Measurements from ENCODE around the gene AKR1C1.
A peak's percentile ranks its signal among the peaks of the same experiment; 100 is the strongest.
"Not testable (repeated sequence)": the region's sequence is repeated elsewhere in the genome, so short reads cannot be mapped to it uniquely, and the experiment has no call there.

The AKR1C1 gene

DNA sequence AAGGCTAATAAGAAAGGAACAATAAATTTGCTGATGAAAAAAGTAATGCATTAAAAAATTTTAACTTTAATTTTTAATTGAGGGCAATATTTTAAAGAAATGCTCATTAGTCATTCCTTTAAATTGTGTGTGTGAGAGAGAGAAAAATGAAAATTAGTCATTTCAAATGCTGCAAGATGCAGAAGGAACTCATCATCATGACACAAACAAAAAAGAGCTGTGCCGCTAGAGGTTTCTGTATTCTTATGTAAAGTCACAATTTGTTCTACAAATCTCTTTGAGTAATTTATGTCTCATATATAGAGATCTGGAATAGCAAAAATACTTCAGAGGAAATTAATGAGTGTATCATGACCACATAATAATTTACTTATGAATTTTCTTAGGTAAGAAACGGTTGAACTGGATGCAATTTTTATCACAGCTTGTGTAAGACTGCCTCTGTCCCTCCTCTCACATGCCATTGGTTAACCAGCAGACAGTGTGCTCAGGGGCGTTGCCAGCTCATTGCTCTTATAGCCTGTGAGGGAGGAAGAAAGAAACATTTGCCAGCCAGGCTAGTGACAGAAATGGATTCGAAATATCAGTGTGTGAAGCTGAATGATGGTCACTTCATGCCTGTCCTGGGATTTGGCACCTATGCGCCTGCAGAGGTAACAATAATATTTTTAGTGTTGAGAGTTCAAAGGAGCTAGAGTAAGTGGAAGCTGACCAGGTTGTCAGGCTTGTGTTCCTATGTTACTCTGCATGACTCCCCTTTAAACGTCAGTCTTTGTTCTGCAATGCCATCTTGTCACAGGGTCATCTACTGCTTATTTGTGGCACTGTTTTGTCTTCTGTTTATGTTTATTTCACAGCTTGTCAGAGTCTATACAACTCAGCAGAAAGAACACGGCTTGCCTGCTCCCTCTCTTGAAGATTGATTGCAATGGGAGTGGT lies at the start of gene AKR1C1:
AKR1C1 (plus strand) TSS at position 540 of the 939 bp plus-strand sequence; CDS start at position 570, 30 bp downstream.
- peak; percentile 46 for ATAC-seq
- not testable (repeated sequence) for H3K36me3 Mint-ChIP-seq; H3K27ac Mint-ChIP-seq; H3K4me1 Mint-ChIP-seq; H3K9me3 Mint-ChIP-seq; H3K4me3 Mint-ChIP-seq; DNase-seq (ENCODE audit: low spot score in 2 of 2)

DNA sequence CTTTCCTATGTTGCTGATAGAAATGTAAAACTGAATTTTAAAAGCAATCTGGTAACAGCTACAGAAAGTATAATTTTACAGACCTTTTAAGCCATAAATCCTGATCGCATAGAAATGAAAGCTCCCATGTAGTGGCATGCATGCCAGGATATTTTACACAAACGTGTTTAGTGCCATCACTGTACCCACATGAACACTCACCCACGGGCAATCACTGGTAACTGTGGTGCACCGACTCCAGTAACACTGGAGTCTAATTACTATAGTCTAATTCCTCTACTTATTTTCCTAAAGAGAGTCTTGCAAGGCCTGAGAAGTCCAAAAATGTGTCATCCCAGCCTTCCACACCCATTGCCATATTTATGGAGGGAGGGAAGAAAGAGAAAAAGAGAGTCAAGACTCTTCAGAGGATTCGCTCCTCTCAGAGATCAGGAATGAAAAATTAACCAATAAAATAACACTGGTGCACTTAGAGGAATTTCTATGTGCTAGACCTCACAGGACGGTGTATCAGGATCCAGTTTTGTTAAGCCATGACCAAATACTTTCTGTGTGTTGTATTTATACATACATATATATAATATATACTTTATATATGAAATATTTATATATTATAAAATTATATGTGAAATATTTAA lies 48.9 kb upstream of the AKR1C1 start:
- no peaks in the 10 kb centered on the region for H3K36me3 Mint-ChIP-seq
- ATAC-seq, result no peak
- no peaks in the 10 kb centered on the region for H3K9me3 Mint-ChIP-seq
- no peak for DNase-seq (ENCODE audit: low spot score in 2 of 2)
- no peaks in the 10 kb centered on the region for H3K4me1 Mint-ChIP-seq
- no peak overlapping the region for H3K27ac Mint-ChIP-seq
- no peak overlapping the region for H3K4me3 Mint-ChIP-seq

DNA sequence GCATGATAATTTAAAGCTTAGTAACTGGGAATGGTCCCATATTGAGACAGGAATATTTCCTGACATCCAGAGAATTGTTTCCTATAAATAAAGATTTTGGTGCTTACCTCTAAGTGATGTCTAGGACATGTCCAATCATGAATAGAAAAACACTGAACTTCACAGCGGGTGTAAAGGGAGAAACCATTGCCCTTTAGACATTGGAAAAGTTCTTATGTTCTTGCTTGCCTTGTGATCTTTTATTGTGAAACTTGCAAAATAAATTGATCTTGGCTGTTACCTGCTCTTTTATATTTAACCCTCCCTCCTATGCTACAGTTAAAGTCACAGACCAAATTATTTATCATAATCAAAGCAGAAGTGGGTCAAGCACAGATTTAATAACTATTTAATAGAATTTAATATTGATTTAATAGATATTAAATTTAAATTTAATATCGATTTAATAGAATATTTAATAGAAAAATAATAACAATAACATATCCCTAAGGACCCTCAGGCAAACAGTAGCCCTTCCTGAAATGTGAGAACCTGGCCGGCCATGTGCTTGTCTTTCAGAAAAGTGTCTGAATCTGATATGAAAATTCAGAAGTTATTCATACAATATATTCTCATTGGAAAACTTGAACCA lies 47.0 kb upstream of the AKR1C1 start:
- no peak for DNase-seq (ENCODE audit: low spot score in 2 of 2)
- H3K4me1 Mint-ChIP-seq, result no peaks in the 10 kb centered on the region
- no peaks in the 10 kb centered on the region for H3K9me3 Mint-ChIP-seq
- no peak overlapping the region for H3K27ac Mint-ChIP-seq
- no peaks in the 10 kb centered on the region for H3K36me3 Mint-ChIP-seq
- no peak for ATAC-seq
- H3K4me3 Mint-ChIP-seq, result no peak overlapping the region

DNA sequence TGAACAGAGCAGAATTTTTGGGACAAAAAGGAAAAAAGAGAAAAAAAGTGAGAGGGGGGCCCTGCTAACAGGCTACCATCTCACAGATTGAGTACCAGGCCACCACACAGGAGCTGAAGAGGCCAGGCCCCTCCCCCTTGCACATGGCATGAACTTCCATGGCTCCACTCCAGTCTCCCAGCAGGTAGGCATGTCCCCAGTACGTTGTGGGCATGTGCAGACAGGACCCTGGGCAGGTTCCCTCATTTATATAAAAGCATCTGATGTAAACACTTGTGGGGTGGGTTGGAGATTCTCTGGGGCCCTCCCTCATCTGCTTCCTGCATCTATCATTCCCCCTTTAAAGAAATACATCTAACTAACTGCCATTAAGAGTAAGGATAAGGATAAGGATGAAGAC lies 45.0 kb upstream of the AKR1C1 start:
- no peak for DNase-seq (ENCODE audit: low spot score in 2 of 2)
- Mint-ChIP-seq H3K36me3 (no peaks in the 10 kb centered on the region), H3K4me1 (no peaks in the 10 kb centered on the region), H3K4me3 (no peak overlapping the region), H3K9me3 (no peaks in the 10 kb centered on the region), H3K27ac (no peak overlapping the region)
- no peak for ATAC-seq

DNA sequence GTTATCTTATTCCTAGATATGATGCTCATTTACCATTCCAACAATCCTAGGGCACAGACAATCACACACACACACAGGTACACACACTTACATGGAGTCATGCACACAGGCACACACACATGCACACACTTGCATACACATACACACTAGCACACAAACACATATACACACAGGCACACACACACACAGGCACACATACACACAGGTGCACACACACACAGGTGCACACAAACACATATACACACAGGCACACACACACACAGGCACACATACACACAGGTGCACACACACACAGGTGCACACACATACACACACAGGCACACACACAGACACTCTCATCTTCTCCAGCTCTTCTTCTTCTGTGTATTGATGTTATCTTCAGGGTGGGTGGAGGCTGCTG lies 38.7 kb upstream of the AKR1C1 start:
- not testable (repeated sequence) for H3K27ac Mint-ChIP-seq, ATAC-seq, H3K4me3 Mint-ChIP-seq

DNA sequence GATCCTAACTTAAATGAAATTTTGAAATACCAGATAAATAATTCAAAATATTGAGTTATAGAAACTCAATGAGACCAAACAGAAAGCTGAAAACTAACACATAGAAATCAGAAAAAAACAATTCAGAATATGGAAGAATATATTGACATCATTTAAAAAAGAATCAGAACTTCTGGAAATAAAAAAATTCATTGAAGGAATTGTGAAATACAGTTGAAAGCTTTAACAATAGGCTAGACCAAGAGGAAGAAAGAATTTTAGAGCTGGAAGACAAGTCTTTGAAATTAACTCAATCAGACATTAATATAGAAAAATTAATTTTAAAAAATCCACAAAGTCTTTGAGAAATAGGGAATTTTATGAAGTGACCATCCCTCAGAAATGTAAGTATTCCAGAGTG lies 36.8 kb upstream of the AKR1C1 start:
- ATAC-seq, result no peak
- Mint-ChIP-seq H3K9me3 (peaks cover 11% of the 10 kb centered on the region), H3K4me1 (no peaks in the 10 kb centered on the region), H3K27ac (no peak overlapping the region), H3K36me3 (no peaks in the 10 kb centered on the region), H3K4me3 (no peak overlapping the region)
- DNase-seq (ENCODE audit: low spot score in 2 of 2), result no peak

More for the DNA sequence above, 38.7 kb upstream of the AKR1C1 start:
- not testable (repeated sequence) for H3K4me1 Mint-ChIP-seq; H3K36me3 Mint-ChIP-seq; DNase-seq (ENCODE audit: low spot score in 2 of 2)
- H3K9me3 Mint-ChIP-seq, result peaks cover 11% of the 10 kb centered on the region

DNA sequence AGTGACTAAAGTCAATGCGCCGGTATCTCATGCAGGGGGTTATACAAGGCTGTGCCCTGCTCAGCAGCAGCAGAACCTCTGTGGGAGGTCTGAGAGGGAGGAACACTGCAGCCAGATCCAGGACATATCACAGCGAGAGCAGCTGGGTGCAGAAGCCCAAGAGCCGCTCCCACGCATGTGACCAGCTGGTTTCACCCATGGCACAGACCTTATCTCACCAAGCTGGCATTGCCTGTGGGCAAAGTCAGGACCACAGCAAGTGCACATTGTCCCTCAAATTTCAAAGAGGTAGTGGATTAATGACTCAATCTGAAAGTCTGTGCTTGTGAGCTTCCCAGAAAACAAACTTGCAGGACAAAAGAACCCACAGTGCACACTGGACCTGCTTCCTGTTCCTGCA lies 31.6 kb upstream of the AKR1C1 start:
- no peak overlapping the region for H3K4me3 Mint-ChIP-seq
- no peaks in the 10 kb centered on the region for H3K9me3 Mint-ChIP-seq
- DNase-seq (ENCODE audit: low spot score in 2 of 2), result no peak
- no peak overlapping the region for H3K27ac Mint-ChIP-seq
- no peaks in the 10 kb centered on the region for H3K36me3 Mint-ChIP-seq
- no peak for ATAC-seq
- no peaks in the 10 kb centered on the region for H3K4me1 Mint-ChIP-seq

DNA sequence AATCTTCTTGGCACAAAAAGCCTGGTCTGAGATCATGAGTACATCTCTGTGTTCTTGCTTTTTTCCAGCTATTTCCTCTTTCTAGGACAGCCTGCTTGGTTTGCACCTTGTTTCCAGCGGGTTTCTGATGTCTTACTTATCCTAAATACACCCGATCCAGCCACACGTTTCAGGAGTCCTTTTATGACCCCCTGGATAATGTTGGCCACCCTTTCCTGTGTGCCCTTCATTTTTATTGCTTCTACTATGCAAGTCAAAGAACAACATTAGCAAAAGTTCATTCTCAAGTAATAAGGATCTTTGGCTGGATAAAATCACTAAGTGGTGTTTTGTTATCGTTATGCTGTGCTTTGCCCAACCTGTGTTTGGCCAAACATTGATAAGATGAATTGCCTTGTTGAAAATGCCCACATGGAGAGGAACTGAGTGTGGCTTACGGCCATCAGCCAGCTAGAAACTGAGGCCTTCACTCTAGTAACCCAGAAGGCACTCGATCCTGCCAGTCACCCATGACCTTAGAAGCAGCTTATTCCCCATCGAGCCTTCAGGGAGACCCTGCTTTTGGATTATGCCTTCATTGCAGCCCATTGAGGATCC lies 28.7 kb upstream of the AKR1C1 start:
- Mint-ChIP-seq H3K4me3 (no peak overlapping the region), H3K9me3 (no peaks in the 10 kb centered on the region), H3K27ac (no peak overlapping the region), H3K36me3 (no peaks in the 10 kb centered on the region), H3K4me1 (no peaks in the 10 kb centered on the region)
- no peak for ATAC-seq
- no peak for DNase-seq (ENCODE audit: low spot score in 2 of 2)

DNA sequence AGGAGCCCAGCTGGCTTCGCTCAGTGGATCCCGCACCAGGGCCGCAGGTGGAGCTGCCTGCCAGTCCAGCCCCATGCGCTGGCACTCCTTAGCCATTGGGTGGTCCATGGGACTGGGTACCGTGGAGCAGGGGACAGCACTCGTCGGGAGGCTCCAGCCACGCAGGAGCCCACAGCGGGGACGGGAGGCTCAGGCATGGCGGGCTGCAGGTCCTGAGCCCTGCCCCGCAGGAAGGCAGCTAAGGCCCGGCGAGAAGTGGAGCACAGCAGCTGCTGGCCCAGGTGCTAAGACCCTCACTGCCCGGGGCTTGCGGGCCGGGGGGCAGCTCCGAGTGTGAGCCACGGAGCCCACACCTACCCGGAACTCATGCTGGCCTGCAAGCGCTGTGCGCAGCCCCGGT lies 25.9 kb upstream of the AKR1C1 start:
- Mint-ChIP-seq H3K4me3 (no peak overlapping the region), H3K4me1 (no peaks in the 10 kb centered on the region), H3K36me3 (no peaks in the 10 kb centered on the region), H3K27ac (no peak overlapping the region), H3K9me3 (no peaks in the 10 kb centered on the region)
- DNase-seq (ENCODE audit: low spot score in 2 of 2) (no peak), ATAC-seq (no peak)

DNA sequence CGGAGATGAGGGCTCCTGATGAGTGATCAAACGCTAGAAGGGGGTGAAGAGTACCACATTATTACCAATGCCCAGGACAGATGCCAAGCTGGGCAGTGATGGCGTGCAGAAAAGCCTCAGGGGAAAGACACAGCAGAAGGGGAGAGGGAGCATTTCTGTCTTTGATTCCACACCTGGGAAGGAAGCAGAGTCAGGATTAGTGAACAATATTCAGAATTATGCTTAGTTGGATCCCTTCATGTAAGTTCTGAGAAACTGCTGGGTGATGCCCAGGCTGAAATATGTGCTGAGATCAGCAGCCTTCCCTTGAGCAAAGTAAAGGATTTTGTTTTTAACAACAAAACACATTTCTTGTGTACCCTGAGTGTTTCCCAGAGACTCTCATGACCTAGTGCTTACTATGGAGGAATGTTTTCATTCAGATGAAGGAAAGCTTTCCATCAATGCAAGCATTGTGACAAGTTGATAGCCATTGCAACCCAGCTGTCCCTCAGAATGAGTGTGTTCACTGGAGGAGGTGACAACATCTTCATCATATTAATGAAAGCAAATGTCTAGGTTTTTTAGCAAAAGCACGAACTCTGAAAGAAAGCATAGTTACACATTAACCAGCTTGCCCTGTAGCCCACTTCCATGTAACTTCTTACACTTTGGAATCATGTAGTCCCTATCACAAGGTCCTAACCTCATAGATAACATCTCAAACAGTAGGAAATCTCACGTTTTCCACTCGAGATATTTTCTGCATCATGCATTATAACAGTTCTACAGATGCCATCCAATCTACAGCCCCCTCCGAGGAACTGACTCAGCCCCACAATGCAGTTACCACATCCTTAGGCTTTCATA lies 23.8 kb upstream of the AKR1C1 start:
- ATAC-seq (no peak), DNase-seq (ENCODE audit: low spot score in 2 of 2) (no peak)
- no peaks in the 10 kb centered on the region for H3K4me1 Mint-ChIP-seq
- no peaks in the 10 kb centered on the region for H3K36me3 Mint-ChIP-seq
- no peaks in the 10 kb centered on the region for H3K9me3 Mint-ChIP-seq
- no peak overlapping the region for H3K27ac Mint-ChIP-seq
- no peak overlapping the region for H3K4me3 Mint-ChIP-seq

DNA sequence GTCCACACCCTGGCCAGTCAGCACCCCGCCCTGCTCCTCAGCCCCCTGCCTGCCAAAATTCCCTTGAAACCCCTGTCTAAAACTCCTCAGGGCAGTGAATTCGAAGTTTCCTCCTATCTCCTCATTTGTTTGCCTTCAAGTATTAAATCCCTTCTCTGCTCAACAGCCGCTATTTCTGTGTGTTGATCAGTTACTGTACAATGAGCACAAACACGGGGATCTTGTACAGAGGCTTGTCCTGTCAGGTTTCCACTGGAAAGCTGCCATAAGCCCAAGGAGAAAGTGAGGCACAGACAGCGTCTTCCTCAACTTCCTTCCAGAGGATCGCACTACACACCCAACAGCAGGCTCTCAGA lies 23.2 kb upstream of the AKR1C1 start:
- not testable (repeated sequence) for H3K36me3 Mint-ChIP-seq; H3K4me1 Mint-ChIP-seq; H3K27ac Mint-ChIP-seq; H3K9me3 Mint-ChIP-seq; ATAC-seq; H3K4me3 Mint-ChIP-seq; DNase-seq (ENCODE audit: low spot score in 2 of 2)

DNA sequence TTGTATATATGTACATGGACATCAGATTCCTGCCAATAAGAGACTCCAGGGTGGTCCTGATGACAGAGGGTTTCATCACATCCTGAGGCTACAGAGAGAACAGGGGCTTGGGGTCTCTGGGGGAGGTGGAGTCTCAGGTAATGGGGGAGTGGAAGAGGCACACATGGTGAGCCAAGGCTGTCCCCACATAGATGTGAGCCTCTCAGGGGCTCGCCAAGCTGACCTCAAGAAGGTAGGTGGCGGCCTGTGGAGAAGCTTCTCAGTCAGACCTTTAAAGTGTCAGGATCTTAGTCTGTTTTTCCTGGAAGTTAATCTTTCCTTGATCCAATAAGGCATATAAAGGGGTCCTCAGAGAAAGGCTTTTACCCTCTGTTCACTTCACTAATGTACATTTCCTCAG lies 22.3 kb upstream of the AKR1C1 start:
- H3K36me3 Mint-ChIP-seq; H3K4me3 Mint-ChIP-seq; DNase-seq (ENCODE audit: low spot score in 2 of 2); H3K9me3 Mint-ChIP-seq; ATAC-seq; H3K4me1 Mint-ChIP-seq; H3K27ac Mint-ChIP-seq: not testable (repeated sequence)

DNA sequence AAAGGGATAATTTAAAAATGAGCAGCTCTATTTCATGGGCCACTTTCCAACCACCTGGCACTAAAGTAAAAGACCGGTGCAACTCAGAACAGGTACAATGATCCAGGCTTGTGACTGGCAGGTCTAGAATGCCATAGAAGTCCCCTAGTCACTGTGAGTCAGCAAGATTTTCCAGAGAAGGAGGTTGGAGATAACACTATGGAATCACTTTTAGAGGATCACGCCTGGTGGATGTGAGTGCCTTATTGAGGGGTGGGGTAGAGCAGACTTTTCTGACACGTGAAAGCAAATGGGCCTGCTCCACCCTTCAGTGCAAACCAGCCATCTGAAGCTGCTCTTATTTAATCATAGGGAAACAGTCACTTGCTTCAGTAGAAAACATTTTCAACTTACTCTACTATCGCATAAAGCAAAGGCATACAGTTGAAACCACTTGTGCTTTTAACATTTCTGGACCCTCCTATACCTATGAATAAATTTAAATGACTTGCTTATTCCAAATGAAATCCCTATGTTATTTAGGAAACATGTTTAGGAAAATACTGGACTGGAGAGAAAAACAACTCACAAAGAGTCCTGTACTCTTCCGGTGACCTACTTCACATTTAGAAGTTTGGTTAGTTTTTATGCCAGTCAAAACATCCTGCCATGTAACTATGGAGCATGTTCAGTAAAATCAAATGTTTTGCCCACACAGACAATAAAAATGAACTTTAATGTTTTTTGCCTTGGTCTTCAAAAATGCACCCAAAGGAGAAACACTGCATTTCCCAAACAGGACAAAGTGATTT lies 21.5 kb upstream of the AKR1C1 start:
- ATAC-seq (no peak), DNase-seq (ENCODE audit: low spot score in 2 of 2) (no peak)
- Mint-ChIP-seq H3K36me3 (no peaks in the 10 kb centered on the region), H3K4me1 (no peaks in the 10 kb centered on the region), H3K9me3 (no peaks in the 10 kb centered on the region), H3K4me3 (no peak overlapping the region), H3K27ac (no peak overlapping the region)

DNA sequence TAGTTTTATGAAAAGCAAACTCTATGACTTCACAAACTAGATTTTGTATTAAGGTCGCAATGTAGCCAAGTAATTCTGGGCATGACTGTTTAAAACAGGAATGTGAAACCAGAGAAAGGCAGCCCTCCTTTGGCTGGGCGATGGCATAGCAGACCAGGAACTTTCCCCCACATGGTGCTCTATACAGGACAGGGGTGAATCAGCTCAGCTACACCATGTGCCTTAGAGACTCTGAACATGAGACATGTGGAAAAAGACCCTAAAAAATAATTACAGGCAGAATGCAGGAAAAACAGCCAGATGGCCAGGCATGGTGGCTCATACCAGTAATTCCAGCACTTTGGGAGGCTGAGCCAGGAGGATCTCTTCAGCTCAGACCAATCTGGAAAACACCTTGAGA lies 20.3 kb upstream of the AKR1C1 start:
- H3K4me3 Mint-ChIP-seq; DNase-seq (ENCODE audit: low spot score in 2 of 2); H3K9me3 Mint-ChIP-seq; ATAC-seq; H3K4me1 Mint-ChIP-seq; H3K27ac Mint-ChIP-seq; H3K36me3 Mint-ChIP-seq: not testable (repeated sequence)
